Gastroesophageal sphincter (tissue), 3 donors: ENCODE measurements around the gene CALY.

Experiments used
- POLR2AphosphoS5 ChIP-seq: sonication (generic); formaldehyde crosslinking; IDR thresholded peaks from one replicate; pipeline ENCODE4 v1.6.1; 2017; ENCODE audit warnings: antibody characterized with exemption
- TF ChIP-seq, protein P1 (sequence below), 4 experiments: fragments of 200-600 bp in 2 of 4; fragments of 450-650 bp in 2 of 4; sonication (generic) in 1 of 4; IDR thresholded peaks; one replicate each; pipeline ENCODE4 v1.5.1; 2017 to 2019; ENCODE audit warnings: antibody characterized with exemption in 4 of 4, mild to moderate bottlenecking in 2 of 4, moderate library complexity in 2 of 4

GRCh38 chr10:133299224-133299623, 37.5 kb downstream of the CALY start:
- TF ChIP-seq, protein P1, sequence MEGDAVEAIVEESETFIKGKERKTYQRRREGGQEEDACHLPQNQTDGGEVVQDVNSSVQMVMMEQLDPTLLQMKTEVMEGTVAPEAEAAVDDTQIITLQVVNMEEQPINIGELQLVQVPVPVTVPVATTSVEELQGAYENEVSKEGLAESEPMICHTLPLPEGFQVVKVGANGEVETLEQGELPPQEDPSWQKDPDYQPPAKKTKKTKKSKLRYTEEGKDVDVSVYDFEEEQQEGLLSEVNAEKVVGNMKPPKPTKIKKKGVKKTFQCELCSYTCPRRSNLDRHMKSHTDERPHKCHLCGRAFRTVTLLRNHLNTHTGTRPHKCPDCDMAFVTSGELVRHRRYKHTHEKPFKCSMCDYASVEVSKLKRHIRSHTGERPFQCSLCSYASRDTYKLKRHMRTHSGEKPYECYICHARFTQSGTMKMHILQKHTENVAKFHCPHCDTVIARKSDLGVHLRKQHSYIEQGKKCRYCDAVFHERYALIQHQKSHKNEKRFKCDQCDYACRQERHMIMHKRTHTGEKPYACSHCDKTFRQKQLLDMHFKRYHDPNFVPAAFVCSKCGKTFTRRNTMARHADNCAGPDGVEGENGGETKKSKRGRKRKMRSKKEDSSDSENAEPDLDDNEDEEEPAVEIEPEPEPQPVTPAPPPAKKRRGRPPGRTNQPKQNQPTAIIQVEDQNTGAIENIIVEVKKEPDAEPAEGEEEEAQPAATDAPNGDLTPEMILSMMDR (IDR thresholded peaks at IDR 0.05) = no peak
- TF ChIP-seq POLR2AphosphoS5 = no peak
